Neuron (in vitro differentiated cells): ENCODE data around the gene ABCD3.
"Not testable (repeated sequence)": the region's sequence is repeated elsewhere in the genome, so short reads cannot be mapped to it uniquely, and the experiment has no call there.

ENCODE experiments used
- H2AFZ ChIP-seq: one replicate; pipeline ENCODE4 v1.6.1; 2013; ENCODE audit warnings: low read depth, mild to moderate bottlenecking, inconsistent platforms, low read length, moderate library complexity
- H3K27me3 ChIP-seq: one replicate; pipeline ENCODE4 v1.6.1; 2013; ENCODE audit warnings: low read length; ENCODE audit not compliant: insufficient read depth
- H3K36me3 ChIP-seq: one replicate; pipeline ENCODE4 v1.6.1; 2013; ENCODE audit warnings: low read length; ENCODE audit not compliant: insufficient read depth
- H3K4me1 ChIP-seq: one replicate; pipeline ENCODE4 v1.6.1; 2013; ENCODE audit warnings: low read length; ENCODE audit not compliant: insufficient read depth
- H3K4me3 ChIP-seq: 2 replicates; pipeline ENCODE4 v1.5.1; 2013; ENCODE audit warnings: mild to moderate bottlenecking, low read length, moderate library complexity
- H3K9me3 ChIP-seq: one replicate; pipeline ENCODE4 v1.6.1; 2013; ENCODE audit warnings: low read length

ABCD3 gene

DNA sequence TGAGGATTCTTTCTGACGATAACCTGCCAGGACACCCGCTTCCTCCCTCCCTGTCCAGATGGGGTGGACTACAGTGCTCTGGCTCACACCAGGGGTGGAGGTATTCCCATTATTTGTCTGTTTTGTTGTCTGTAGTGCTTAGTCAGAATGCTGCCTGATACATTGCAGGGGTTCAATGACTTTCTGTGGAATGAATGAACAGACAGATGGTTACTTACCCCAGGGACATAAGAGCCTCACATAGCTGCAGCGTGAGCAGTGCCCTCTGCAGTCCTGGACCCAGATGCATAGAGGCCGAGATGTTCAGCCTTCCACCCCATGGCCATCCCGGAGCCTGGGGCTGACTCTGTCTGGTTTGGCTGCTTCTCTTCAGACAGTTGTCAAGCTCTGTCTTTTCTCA lies 136.4 kb downstream of the ABCD3 start:
- Histone ChIP-seq H3K36me3 (no peaks in the 10 kb centered on the region), H3K4me3 (no peak overlapping the region), H2AFZ (no peak overlapping the region), H3K27me3 (no peaks in the 10 kb centered on the region), H3K4me1 (peaks cover 24% of the 10 kb centered on the region), H3K9me3 (no peaks in the 10 kb centered on the region)

DNA sequence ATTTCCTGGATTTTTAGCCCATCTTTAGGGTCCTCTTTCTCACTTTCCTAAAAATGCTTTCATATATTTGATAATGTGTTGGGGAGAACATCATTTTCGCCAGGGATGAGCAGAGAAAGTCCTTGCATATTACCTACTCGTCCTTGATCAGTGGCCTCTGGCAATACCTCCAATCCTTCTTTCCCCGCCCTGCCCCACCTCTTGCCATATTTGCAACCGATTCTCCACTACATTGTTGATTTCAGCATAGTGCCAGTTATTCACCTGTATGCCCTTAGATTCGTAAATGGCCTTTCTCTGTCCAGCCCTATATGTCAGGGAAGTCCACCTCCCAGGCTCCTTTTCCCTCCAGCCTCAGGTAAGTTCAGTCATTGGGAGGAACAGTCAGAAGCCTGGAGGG lies 136.9 kb downstream of the ABCD3 start:
- Histone ChIP-seq H2AFZ (no peak overlapping the region), H3K27me3 (no peaks in the 10 kb centered on the region), H3K4me1 (peaks cover 26% of the 10 kb centered on the region), H3K36me3 (no peaks in the 10 kb centered on the region), H3K9me3 (no peaks in the 10 kb centered on the region), H3K4me3 (no peak overlapping the region)

DNA sequence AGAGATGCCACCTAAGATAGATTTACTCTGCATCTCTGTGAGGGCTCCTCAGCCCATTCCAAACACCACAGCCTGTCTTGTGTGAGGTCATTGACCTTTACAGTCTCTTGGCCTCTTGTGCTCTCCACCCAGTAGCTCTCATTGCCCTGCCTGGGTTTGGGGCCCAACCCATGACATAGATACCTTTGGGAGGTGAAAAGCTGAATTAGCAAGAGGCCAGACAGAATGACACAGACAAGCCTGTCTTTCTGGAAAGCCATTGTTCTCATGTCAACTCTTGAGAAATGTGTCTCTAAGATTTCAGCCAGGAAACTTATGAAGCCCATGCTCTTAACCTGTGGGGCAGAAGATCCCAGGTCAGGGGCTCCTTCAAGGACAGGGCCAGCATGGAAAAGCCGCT lies 141.7 kb downstream of the ABCD3 start:
- Histone ChIP-seq H3K4me1 (peaks cover 3% of the 10 kb centered on the region), H3K27me3 (no peaks in the 10 kb centered on the region), H3K36me3 (no peaks in the 10 kb centered on the region), H2AFZ (no peak overlapping the region), H3K4me3 (no peak overlapping the region), H3K9me3 (no peaks in the 10 kb centered on the region)

DNA sequence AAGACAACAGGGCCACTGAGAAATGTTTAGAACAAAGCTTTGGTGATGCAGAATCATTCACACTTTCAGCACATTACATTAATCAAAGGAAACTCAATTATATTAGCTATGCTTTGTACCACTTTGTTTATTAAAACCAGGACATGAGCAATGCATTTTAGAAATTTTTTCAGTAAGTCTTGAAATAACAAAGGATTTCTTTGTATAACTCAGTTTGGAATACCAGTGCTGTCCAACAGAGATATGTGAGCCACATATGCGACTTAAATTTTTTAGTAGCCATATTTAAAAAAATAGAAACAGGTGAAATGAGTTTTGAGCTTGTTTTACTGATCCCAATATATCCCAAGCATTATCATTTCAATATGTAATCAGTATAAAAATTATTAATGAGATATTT lies 142.1 kb downstream of the ABCD3 start:
- peaks cover 3% of the 10 kb centered on the region for H3K4me1 ChIP-seq
- no peaks in the 10 kb centered on the region for H3K27me3 ChIP-seq
- no peak overlapping the region for H3K4me3 ChIP-seq
- no peaks in the 10 kb centered on the region for H3K36me3 ChIP-seq
- H3K9me3 ChIP-seq = no peaks in the 10 kb centered on the region
- no peak overlapping the region for H2AFZ ChIP-seq

DNA sequence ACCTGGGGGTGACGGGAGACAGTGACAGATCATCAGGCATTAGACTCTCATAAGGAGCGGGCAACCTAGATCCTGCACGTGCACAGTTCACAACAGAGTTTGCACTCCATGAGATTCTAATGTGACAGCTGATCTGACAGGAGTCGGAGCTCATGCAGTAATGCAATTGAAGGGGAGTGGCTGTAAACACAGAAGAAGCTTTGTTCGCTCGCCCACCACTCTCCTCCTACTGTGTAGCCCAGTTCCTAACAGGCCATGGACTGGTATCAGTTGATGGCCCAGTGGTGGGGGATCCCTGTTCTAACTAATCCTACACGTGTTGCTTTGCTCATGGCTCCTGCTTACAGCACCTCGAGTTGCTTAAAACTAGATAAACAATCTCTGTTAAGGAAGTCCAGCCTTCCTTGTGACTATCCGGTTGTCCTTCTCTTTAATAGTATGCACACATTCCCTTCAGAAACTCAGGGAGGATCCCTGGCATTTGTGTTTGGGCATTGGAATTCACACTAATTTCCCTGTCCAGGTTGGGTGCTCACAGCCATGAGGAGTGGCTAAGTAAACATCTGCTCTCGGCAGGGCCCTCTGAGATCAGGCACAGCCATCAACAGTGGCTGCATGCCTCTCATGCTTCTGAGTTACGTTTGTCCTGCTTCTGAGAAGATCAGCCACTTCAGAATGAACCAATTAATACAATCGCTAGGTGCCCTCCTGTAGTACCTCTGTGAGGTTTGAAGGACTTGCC lies 144.5 kb downstream of the ABCD3 start:
- Histone ChIP-seq H3K4me1 (peaks cover 3% of the 10 kb centered on the region), H3K36me3 (no peaks in the 10 kb centered on the region), H3K4me3 (no peak overlapping the region), H3K9me3 (no peaks in the 10 kb centered on the region), H3K27me3 (no peaks in the 10 kb centered on the region), H2AFZ (no peak overlapping the region)

DNA sequence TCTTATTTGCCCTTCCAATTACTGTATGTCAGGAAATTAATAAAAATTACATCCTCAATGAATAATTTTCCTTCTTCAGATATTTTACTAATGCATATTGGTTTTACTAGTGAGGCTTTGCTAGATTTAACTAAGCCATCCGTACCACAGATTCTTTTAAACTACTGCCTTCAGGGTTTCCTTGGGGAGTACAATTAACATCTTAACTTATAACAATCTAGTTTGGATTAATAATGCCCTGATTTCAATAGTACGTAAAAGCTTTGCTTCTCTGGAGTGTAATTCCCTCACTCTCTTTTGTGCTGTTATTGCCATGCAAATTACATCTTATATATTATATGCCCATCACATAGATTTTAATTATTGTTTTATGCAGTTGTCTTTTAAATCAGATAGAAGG lies 147.7 kb downstream of the ABCD3 start:
- Histone ChIP-seq H2AFZ (no peak overlapping the region), H3K4me3 (no peak overlapping the region), H3K27me3 (no peaks in the 10 kb centered on the region), H3K9me3 (no peaks in the 10 kb centered on the region), H3K4me1 (no peaks in the 10 kb centered on the region), H3K36me3 (no peaks in the 10 kb centered on the region)

DNA sequence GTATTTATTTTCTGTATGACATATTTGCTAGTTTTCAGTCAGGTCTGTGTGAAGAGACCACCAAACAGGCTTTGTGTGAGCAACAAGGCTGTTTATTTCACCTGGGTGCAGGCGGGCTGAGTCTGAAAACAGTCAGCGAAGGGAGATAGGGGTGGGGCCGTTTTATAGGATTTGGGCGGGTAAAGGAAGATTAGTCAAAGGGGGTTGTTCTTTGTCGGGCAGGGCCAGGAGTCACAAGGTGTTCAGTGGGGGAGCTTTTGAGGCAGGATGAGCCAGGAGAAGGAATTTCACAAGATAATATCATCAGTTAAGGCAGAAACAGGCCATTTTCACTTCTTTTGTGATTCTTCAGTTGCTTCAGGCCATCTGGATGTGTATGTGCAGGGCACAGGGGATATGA lies 148.2 kb downstream of the ABCD3 start:
- not testable (repeated sequence) for H3K27me3 ChIP-seq, H2AFZ ChIP-seq, H3K4me1 ChIP-seq, H3K9me3 ChIP-seq, H3K36me3 ChIP-seq, H3K4me3 ChIP-seq

DNA sequence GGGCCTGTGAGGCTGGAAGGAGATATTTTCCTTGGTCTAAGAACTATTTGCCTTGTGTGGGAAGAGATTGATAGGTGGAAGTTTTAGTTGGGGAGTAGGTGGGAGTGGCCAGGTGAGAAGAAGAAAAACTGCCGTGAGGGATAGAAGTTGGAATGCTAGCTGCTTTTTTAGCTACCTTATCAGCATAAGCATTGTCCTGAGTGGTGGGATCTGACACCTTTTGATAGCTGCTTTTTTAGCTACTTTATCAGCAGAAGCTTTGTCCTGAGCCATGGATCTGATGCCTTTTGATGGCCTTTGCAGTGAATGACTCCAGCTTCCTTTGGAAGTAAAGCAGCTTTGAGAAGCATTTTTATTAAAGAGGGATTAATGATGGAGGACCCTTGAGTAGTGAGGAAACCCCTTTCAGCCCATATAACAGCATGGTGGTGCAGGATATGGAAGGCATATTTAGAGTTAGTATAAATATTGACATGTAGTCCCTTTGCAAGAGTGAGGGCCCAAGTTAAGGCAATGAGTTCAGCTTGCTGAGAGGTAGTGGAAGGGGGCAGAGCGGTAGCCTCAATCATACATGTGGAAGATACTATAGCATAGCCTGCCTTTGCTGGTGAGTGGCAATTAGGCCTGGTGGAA lies 149.9 kb downstream of the ABCD3 start:
- H2AFZ ChIP-seq, H3K4me1 ChIP-seq, H3K27me3 ChIP-seq, H3K36me3 ChIP-seq, H3K4me3 ChIP-seq, H3K9me3 ChIP-seq: not testable (repeated sequence)
